GM23338 (cell line): ENCODE results near the gene POMGNT1. TPM values are rescaled to one million over a fixed set of nuclear protein-coding genes. Genes with fewer than 3 reads are reported as not detected.

ENCODE experiments used
- ATAC-seq: fragments of 200-7000 bp; cut with Tn5 transposase; 3 replicates; pipeline ENCODE4 v1.9.1; 2020
- DNase-seq: peaks from one replicate; pipeline ENCODE4 v3.0.0-alpha.2; 2015; ENCODE audit warnings: low spot score
- H2AFZ ChIP-seq: fragments of 200-600 bp; sonication (generic); 2 replicates; pipeline ENCODE4 v1.8.0; 2016; ENCODE audit warnings: antibody characterized with exemption, mild to moderate bottlenecking, moderate library complexity
- H3F3A ChIP-seq: fragments of 200-600 bp; sonication (generic); replicated peaks from 2 replicates; pipeline ENCODE4 v1.8.0; 2017; ENCODE audit warnings: antibody characterized with exemption, mixed run types, low read depth
- H3K27ac ChIP-seq: fragments of 200-600 bp; sonication (generic); 2 replicates; pipeline ENCODE4 v1.6.1; 2016; ENCODE audit warnings: low read depth
- H3K27me3 ChIP-seq: fragments of 200-600 bp; sonication (generic); 2 replicates; pipeline ENCODE4 v1.8.0; 2016; ENCODE audit warnings: mild to moderate bottlenecking, mixed run types, moderate library complexity; ENCODE audit not compliant: insufficient read depth
- H3K36me3 ChIP-seq: fragments of 200-600 bp; sonication (generic); 2 replicates; pipeline ENCODE4 v1.8.0; 2016; ENCODE audit warnings: mild to moderate bottlenecking; ENCODE audit not compliant: insufficient read depth
- H3K4me1 ChIP-seq: fragments of 200-600 bp; sonication (generic); 2 replicates; pipeline ENCODE4 v1.8.0; 2016; ENCODE audit warnings: mild to moderate bottlenecking, moderate library complexity; ENCODE audit not compliant: insufficient read depth
- H3K4me2 ChIP-seq: fragments of 200-600 bp; sonication (generic); 2 replicates; pipeline ENCODE4 v1.7.1; 2017; ENCODE audit warnings: mixed run types
- H3K4me3 ChIP-seq: fragments of 200-600 bp; sonication (generic); 2 replicates; pipeline ENCODE4 v1.6.1; 2016; ENCODE audit warnings: mixed run types
- H3K79me2 ChIP-seq: fragments of 200-600 bp; sonication (generic); replicated peaks from 2 replicates; pipeline ENCODE4 v1.8.0; 2017; ENCODE audit warnings: mild to moderate bottlenecking; ENCODE audit not compliant: insufficient read depth
- H3K9me2 ChIP-seq: fragments of 200-600 bp; sonication (generic); 2 replicates; pipeline ENCODE4 v1.8.0; 2017; ENCODE audit not compliant: insufficient read depth
- H4K20me1 ChIP-seq: fragments of 200-600 bp; sonication (generic); replicated peaks from 2 replicates; pipeline ENCODE4 v1.8.0; 2017; ENCODE audit warnings: mild to moderate bottlenecking; ENCODE audit not compliant: insufficient read depth
- H3K27ac Mint-ChIP-seq: 2 replicates; pipeline ENCODE4 v1.8.0; 2020; ENCODE audit warnings: inconsistent platforms, mild to moderate bottlenecking, moderate library complexity, mixed read lengths
- H3K27me3 Mint-ChIP-seq: 3 replicates; pipeline ENCODE4 v1.8.0; 2022; ENCODE audit warnings: low read depth, mild to moderate bottlenecking, moderate library complexity, mixed read lengths, inconsistent platforms; ENCODE audit not compliant: insufficient read depth, poor library complexity
- H3K36me3 Mint-ChIP-seq: 3 replicates; pipeline ENCODE4 v1.8.0; 2021; ENCODE audit warnings: low read depth, mild to moderate bottlenecking, inconsistent platforms, moderate library complexity, mixed read lengths
- H3K4me1 Mint-ChIP-seq: 3 replicates; pipeline ENCODE4 v1.8.0; 2020; ENCODE audit warnings: mild to moderate bottlenecking, inconsistent platforms, mixed read lengths
- H3K4me3 Mint-ChIP-seq: 3 replicates; pipeline ENCODE4 v1.8.0; 2021; ENCODE audit warnings: moderate library complexity, mild to moderate bottlenecking, inconsistent platforms, mixed read lengths
- H3K9me3 Mint-ChIP-seq: 3 replicates; pipeline ENCODE4 v1.8.0; 2020; ENCODE audit warnings: moderate library complexity, mild to moderate bottlenecking, inconsistent platforms, mixed read lengths
- REST ChIP-seq: IDR thresholded peaks from one replicate; pipeline ENCODE4 v1.6.1; 2018; ENCODE audit warnings: antibody characterized with exemption; ENCODE audit not compliant: unreplicated experiment
- polyA plus RNA-seq: library from polyadenylated mRNA; unstranded; fragments of >200 nt; fragmentation: Nextera tagmentation; extraction: Ambion mirVana; gene quantifications from 2 replicates; pipeline ENCODE4 v1.2.1, GENCODE V29; 2016
- total RNA-seq: library from RNA; depleted of rRNA; stranded (reverse); fragments of >200 nt; shearing (Covaris generic); gene quantifications from 2 replicates; pipeline ENCODE4 v1.2.3, GENCODE V29; 2014
- TF ChIP-seq, protein P1 (sequence below): fragments of 250-450 bp; sonication (Bioruptor Pico); IDR thresholded peaks from 2 replicates; pipeline ENCODE4 v1.5.0; 2020; ENCODE audit warnings: mild to moderate bottlenecking, moderate library complexity
- TF ChIP-seq, protein P2 (sequence below), 2 experiments: fragments of 200-600 bp in 1 of 2; sonication (generic) in 1 of 2; conservative IDR thresholded peaks; 2 replicates each; pipeline versions ENCODE4 v1.5.1 to v1.6.1; 2016 to 2017; ENCODE audit warnings: antibody characterized with exemption in 2 of 2, low read depth in 2 of 2, mild to moderate bottlenecking in 2 of 2, moderate library complexity in 1 of 2

Gene POMGNT1
- total and polyA plus RNA-seq, 2 experiments from 2014 or later, result 24.3 to 32.1 TPM

GRCh38 chr1:46180082-46180616, 18.1 kb downstream of the POMGNT1 start:
- Histone ChIP-seq H3K4me2 (peak overlapping the region; percentile 43; the same call in 1 of the 2 replicates), H2AFZ (no peak overlapping the region), H3K79me2 (no peaks in the 10 kb centered on the region), H3K36me3 (no peaks in the 10 kb centered on the region), H3K9me2 (no peaks in the 10 kb centered on the region), H3F3A (no peaks in the 10 kb centered on the region), H3K4me1 (no peaks in the 10 kb centered on the region; the same call in 1 of the 2 replicates), H3K27ac (no peak overlapping the region), H3K4me3 (no peak overlapping the region), H4K20me1 (no peaks in the 10 kb centered on the region), H3K27me3 (0 out of 2 replicates have a peak, but pooled peaks cover 6% of the 10 kb centered on the region)
- no peaks in the 10 kb centered on the region for H3K9me3 Mint-ChIP-seq
- ATAC-seq (peak; percentile 74), DNase-seq (peak; percentile 80)
- TF ChIP-seq, protein P1, sequence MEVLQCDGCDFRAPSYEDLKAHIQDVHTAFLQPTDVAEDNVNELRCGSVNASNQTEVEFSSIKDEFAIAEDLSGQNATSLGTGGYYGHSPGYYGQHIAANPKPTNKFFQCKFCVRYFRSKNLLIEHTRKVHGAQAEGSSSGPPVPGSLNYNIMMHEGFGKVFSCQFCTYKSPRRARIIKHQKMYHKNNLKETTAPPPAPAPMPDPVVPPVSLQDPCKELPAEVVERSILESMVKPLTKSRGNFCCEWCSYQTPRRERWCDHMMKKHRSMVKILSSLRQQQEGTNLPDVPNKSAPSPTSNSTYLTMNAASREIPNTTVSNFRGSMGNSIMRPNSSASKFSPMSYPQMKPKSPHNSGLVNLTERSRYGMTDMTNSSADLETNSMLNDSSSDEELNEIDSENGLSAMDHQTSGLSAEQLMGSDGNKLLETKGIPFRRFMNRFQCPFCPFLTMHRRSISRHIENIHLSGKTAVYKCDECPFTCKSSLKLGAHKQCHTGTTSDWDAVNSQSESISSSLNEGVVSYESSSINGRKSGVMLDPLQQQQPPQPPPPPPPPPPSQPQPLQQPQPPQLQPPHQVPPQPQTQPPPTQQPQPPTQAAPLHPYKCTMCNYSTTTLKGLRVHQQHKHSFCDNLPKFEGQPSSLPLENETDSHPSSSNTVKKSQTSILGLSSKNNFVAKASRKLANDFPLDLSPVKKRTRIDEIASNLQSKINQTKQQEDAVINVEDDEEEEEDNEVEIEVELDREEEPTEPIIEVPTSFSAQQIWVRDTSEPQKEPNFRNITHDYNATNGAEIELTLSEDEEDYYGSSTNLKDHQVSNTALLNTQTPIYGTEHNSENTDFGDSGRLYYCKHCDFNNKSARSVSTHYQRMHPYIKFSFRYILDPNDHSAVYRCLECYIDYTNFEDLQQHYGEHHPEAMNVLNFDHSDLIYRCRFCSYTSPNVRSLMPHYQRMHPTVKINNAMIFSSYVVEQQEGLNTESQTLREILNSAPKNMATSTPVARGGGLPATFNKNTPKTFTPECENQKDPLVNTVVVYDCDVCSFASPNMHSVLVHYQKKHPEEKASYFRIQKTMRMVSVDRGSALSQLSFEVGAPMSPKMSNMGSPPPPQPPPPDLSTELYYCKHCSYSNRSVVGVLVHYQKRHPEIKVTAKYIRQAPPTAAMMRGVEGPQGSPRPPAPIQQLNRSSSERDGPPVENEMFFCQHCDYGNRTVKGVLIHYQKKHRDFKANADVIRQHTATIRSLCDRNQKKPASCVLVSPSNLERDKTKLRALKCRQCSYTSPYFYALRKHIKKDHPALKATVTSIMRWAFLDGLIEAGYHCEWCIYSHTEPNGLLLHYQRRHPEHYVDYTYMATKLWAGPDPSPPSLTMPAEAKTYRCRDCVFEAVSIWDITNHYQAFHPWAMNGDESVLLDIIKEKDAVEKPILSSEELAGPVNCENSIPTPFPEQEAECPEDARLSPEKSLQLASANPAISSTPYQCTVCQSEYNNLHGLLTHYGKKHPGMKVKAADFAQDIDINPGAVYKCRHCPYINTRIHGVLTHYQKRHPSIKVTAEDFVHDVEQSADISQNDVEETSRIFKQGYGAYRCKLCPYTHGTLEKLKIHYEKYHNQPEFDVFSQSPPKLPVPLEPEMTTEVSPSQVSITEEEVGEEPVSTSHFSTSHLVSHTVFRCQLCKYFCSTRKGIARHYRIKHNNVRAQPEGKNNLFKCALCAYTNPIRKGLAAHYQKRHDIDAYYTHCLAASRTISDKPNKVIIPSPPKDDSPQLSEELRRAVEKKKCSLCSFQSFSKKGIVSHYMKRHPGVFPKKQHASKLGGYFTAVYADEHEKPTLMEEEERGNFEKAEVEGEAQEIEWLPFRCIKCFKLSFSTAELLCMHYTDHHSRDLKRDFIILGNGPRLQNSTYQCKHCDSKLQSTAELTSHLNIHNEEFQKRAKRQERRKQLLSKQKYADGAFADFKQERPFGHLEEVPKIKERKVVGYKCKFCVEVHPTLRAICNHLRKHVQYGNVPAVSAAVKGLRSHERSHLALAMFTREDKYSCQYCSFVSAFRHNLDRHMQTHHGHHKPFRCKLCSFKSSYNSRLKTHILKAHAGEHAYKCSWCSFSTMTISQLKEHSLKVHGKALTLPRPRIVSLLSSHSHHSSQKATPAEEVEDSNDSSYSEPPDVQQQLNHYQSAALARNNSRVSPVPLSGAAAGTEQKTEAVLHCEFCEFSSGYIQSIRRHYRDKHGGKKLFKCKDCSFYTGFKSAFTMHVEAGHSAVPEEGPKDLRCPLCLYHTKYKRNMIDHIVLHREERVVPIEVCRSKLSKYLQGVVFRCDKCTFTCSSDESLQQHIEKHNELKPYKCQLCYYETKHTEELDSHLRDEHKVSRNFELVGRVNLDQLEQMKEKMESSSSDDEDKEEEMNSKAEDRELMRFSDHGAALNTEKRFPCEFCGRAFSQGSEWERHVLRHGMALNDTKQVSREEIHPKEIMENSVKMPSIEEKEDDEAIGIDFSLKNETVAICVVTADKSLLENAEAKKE (CRISPR knock-in tag), result no peak
- no peak for TF ChIP-seq REST
- TF ChIP-seq, protein P2, sequence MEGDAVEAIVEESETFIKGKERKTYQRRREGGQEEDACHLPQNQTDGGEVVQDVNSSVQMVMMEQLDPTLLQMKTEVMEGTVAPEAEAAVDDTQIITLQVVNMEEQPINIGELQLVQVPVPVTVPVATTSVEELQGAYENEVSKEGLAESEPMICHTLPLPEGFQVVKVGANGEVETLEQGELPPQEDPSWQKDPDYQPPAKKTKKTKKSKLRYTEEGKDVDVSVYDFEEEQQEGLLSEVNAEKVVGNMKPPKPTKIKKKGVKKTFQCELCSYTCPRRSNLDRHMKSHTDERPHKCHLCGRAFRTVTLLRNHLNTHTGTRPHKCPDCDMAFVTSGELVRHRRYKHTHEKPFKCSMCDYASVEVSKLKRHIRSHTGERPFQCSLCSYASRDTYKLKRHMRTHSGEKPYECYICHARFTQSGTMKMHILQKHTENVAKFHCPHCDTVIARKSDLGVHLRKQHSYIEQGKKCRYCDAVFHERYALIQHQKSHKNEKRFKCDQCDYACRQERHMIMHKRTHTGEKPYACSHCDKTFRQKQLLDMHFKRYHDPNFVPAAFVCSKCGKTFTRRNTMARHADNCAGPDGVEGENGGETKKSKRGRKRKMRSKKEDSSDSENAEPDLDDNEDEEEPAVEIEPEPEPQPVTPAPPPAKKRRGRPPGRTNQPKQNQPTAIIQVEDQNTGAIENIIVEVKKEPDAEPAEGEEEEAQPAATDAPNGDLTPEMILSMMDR (conservative IDR thresholded peaks at IDR 0.05; ENCODE audit: low read depth in 2 of 2), result peak; percentile 39 to 79; a peak in 3 of 4 replicates
- H3K36me3 Mint-ChIP-seq, result no peaks in the 10 kb centered on the region
- peaks cover 7% of the 10 kb centered on the region; the same call in 2 of the 3 replicates for H3K4me1 Mint-ChIP-seq
- no peak overlapping the region for H3K4me3 Mint-ChIP-seq
- H3K27ac Mint-ChIP-seq, result no peak overlapping the region
- H3K27me3 Mint-ChIP-seq, result peaks cover 7% of the 10 kb centered on the region
